WTC11 (cell line): ENCODE data around the gene TACO1.

Experiments used
- ATF1 ChIP-seq: sonication (generic); formaldehyde crosslinking; IDR thresholded peaks from 2 replicates; pipeline ENCODE4 v1.8.1; 2023; ENCODE audit warnings: mild to moderate bottlenecking, moderate library complexity, missing genetic modification reagents
- TF ChIP-seq, protein P1 (sequence below): fragments of 200-600 bp; IDR thresholded peaks from 2 replicates; pipeline ENCODE4 v1.8.0; 2022; ENCODE audit warnings: antibody characterized with exemption
- TF ChIP-seq, protein P2 (sequence below): sonication (generic); formaldehyde crosslinking; IDR thresholded peaks from 2 replicates; pipeline ENCODE4 v1.8.0; 2022; ENCODE audit warnings: mild to moderate bottlenecking, missing genetic modification reagents

DNA sequence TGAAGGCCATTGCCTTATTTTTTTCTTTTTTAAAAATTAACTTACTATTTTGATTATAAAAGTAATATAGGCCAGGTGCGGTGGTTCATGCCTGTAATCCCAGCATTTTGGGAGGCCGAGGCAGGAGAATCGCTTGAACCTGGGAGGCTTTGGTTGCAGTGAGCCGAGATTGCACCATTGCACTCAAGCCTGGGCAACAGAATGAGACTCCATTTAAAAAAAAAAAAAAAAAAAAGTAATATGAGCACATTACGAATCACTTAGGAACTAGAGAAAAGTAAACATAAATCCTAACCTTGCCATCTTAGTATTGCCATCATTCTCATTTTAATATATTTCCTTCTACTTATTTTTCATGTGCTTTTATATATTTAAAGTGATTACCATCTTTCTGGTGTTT is 12.9 kb upstream of the TACO1 start:
- TF ChIP-seq, protein P1, sequence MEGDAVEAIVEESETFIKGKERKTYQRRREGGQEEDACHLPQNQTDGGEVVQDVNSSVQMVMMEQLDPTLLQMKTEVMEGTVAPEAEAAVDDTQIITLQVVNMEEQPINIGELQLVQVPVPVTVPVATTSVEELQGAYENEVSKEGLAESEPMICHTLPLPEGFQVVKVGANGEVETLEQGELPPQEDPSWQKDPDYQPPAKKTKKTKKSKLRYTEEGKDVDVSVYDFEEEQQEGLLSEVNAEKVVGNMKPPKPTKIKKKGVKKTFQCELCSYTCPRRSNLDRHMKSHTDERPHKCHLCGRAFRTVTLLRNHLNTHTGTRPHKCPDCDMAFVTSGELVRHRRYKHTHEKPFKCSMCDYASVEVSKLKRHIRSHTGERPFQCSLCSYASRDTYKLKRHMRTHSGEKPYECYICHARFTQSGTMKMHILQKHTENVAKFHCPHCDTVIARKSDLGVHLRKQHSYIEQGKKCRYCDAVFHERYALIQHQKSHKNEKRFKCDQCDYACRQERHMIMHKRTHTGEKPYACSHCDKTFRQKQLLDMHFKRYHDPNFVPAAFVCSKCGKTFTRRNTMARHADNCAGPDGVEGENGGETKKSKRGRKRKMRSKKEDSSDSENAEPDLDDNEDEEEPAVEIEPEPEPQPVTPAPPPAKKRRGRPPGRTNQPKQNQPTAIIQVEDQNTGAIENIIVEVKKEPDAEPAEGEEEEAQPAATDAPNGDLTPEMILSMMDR, result no peak
- no peak for TF ChIP-seq ATF1
- TF ChIP-seq, protein P2, sequence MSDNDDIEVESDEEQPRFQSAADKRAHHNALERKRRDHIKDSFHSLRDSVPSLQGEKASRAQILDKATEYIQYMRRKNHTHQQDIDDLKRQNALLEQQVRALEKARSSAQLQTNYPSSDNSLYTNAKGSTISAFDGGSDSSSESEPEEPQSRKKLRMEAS (CRISPR knock-in tag), result no peak
